Measurements from ENCODE around the gene CHST7. TPM values are rescaled to one million over a fixed set of nuclear protein-coding genes. Genes with fewer than 3 reads are reported as not detected.

Gene CHST7
- total RNA-seq, 4 donors from 2014 or later = 12.1 to 22.3 (median 18.3) TPM

DNA sequence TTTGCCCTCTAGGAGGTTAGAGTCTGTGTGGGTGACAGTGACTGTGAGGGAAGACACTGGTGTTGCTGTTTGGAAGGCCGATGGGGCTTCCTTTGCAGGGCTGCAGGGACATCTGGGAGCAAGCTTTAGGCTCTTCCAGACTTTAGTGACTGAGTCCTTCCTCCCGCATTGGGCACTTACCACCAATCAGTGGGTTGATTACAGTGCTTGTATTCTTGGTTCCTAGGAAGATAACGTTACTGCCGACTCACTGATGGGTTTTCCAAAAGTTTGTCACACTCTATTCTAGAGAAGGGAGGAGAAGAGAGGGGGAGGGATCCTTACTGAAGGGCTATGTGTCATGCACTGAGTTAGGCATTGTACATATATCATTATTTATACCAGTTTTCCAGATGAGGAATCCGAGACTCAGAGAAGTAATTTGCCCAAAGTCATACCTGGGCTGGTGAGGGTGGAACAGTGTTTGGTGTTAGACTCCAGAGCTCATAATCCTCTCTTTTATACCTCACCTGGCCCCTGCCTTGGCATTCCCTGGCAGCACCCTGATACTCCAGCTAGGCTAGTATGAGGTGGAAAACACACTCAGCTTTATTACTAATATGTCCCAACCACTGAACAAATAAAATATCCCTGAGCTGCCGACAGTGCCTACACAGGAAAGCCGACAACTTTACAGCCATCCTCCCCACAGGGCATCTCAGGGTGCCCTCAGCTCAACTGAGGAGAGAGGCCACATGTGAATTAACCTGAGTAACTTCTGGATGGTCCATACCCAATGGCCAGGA lies 3.8 kb downstream of the CHST7 start:
- peak overlapping the region in 1 of 2 donors; percentile 59 for H3K4me3 ChIP-seq

DNA sequence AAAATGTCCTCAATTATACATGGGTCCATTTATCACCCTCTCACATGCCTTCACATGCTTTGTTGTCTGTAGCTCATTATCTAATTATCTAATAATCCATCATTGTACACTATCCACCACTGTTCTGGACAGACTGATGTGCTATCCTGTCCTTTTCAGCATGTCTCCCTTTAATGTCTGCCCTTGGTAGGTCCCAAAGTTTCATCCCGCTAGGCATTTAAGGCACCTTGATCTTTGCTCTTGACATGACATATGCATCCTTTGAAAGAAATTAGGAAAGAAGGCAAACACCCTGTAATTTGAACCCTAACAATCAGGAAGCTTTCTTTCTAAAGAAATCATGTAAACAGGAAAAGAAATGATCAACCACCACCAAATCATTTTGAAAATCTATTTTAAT lies 5.7 kb downstream of the CHST7 start:
- TF ChIP-seq EP300 (IDR thresholded peaks at IDR 0.05) (no peak), POLR2AphosphoS5 (IDR thresholded peaks at IDR 0.05) (no peak), POLR2A (IDR thresholded peaks at IDR 0.05) (no peak)
- TF ChIP-seq, protein P1, sequence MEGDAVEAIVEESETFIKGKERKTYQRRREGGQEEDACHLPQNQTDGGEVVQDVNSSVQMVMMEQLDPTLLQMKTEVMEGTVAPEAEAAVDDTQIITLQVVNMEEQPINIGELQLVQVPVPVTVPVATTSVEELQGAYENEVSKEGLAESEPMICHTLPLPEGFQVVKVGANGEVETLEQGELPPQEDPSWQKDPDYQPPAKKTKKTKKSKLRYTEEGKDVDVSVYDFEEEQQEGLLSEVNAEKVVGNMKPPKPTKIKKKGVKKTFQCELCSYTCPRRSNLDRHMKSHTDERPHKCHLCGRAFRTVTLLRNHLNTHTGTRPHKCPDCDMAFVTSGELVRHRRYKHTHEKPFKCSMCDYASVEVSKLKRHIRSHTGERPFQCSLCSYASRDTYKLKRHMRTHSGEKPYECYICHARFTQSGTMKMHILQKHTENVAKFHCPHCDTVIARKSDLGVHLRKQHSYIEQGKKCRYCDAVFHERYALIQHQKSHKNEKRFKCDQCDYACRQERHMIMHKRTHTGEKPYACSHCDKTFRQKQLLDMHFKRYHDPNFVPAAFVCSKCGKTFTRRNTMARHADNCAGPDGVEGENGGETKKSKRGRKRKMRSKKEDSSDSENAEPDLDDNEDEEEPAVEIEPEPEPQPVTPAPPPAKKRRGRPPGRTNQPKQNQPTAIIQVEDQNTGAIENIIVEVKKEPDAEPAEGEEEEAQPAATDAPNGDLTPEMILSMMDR (IDR thresholded peaks at IDR 0.05) = no peak
- 100% methylated on average over 1 of the region's 1 CpG for WGBS, 2 donors (ENCODE audit: low coverage in 1 of 2)
- Histone ChIP-seq H3K4me1 (peaks cover 0 to 36% (median 0%) of the 10 kb centered on the region in 3 donors), H3K4me3 (no peak overlapping the region), H3K27me3 (peaks cover 9% of the 10 kb centered on the region), H3K9me3 (no peaks in the 10 kb centered on the region), H3K36me3 (no peaks in the 10 kb centered on the region), H3K27ac (no peak overlapping the region)
- no peak for ATAC-seq

More for the DNA sequence above, 3.8 kb downstream of the CHST7 start:
- WGBS, 2 donors (ENCODE audit: low coverage in 1 of 2) = 80 to 100% methylated on average over 1 of the region's 7 CpGs
- H3K9me3 ChIP-seq = no peaks in the 10 kb centered on the region
- no peak for ATAC-seq
- peaks cover 0 to 21% (median 0%) of the 10 kb centered on the region in 3 donors for H3K4me1 ChIP-seq
- TF ChIP-seq POLR2AphosphoS5 (IDR thresholded peaks at IDR 0.05) (no peak), EP300 (IDR thresholded peaks at IDR 0.05) (no peak), POLR2A (IDR thresholded peaks at IDR 0.05) (no peak)
- TF ChIP-seq, protein P1 (IDR thresholded peaks at IDR 0.05) = no peak
- H3K36me3 ChIP-seq = no peaks in the 10 kb centered on the region
- H3K27me3 ChIP-seq = peaks cover 9% of the 10 kb centered on the region
- peak overlapping the region in 2 of 4 donors; percentile 14 to 16 for H3K27ac ChIP-seq

DNA sequence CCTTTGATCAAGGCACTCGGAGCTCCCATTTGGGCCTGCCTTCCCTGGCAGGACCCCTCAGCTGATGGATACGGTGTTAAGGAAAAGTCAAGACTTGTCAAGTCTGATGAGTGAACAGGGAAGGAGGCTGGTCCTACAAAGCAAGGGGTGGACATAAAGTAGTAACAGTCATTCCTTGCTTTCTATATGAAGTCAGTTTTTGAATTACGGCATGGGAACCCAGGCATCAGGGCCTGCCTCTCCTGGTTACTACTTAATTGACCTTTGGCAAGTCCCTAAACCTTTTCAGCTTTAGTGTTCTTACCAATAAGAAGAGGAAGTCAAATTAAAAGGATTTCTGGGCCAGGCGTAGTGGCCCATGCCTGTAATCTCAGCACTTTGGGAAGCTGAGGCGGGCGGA lies 7.0 kb downstream of the CHST7 start:
- Histone ChIP-seq H3K4me1 (peaks cover 0 to 23% (median 0%) of the 10 kb centered on the region in 3 donors), H3K27me3 (no peaks in the 10 kb centered on the region), H3K4me3 (no peak overlapping the region), H3K36me3 (no peaks in the 10 kb centered on the region), H3K9me3 (no peaks in the 10 kb centered on the region), H3K27ac (no peak overlapping the region)
- TF ChIP-seq POLR2AphosphoS5 (IDR thresholded peaks at IDR 0.05) (no peak), POLR2A (IDR thresholded peaks at IDR 0.05) (no peak), EP300 (IDR thresholded peaks at IDR 0.05) (no peak)
- TF ChIP-seq, protein P1 (IDR thresholded peaks at IDR 0.05) = no peak
- ATAC-seq = no peak
- 100% methylated on average over 2 of the region's 6 CpGs; no CpG with 5 or more reads in 1 of the 2 donors for WGBS, 2 donors (ENCODE audit: low coverage in 1 of 2)

DNA sequence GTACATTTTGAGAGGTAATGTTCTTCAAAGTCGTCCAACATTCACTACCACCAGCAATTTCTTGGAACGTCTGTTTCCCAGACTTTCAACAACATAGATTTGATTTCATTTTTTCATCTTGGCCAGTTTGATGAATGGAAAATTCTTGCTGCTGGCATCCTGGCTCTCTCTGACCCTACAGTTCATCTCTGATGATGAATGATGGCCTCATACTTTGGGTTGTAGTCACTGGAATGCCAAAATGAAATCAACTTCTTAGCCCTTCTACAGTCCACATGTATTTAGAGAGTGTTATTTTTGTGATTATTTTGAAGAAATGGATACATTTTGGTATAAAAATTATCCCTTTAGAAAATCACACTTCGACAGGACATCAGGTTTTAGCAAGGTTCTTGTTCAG lies 8.8 kb downstream of the CHST7 start:
- Histone ChIP-seq H3K27me3 (no peaks in the 10 kb centered on the region), H3K9me3 (no peaks in the 10 kb centered on the region), H3K27ac (peak overlapping the region; percentile 49 to 66 (median 60)), H3K4me3 (no peak overlapping the region), H3K4me1 (peaks cover 0 to 23% (median 0%) of the 10 kb centered on the region in 3 donors), H3K36me3 (no peaks in the 10 kb centered on the region)
- ATAC-seq = no peak
- WGBS, 2 donors (ENCODE audit: low coverage in 1 of 2) = 28 to 30% methylated on average over 2 to 3 of the region's 3 CpGs
- TF ChIP-seq, protein P1 (IDR thresholded peaks at IDR 0.05) = no peak
- TF ChIP-seq POLR2AphosphoS5 (IDR thresholded peaks at IDR 0.05) (no peak), POLR2A (IDR thresholded peaks at IDR 0.05) (no peak), EP300 (IDR thresholded peaks at IDR 0.05) (no peak)

DNA sequence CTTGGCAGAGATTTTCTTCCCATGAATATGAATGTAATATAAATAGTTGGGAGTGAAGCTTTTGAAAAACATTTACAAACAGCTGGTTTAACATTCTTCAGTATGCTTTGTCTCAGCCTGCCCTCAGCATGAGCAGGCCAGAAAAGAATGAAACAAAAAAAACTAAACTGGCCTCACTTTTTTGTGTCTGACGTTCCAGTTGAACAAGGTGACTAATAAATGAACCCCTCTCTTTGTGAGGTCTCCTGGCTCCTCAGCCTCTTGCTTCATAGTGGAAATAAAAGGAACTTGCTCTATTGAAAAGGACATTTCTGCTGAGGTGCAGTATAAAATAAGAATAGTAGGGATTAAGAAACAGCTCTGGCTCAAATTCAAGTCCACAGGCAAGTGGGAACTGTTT lies 9.4 kb downstream of the CHST7 start:
- H3K36me3 ChIP-seq = no peaks in the 10 kb centered on the region
- peak; percentile 81 for ATAC-seq
- H3K27ac ChIP-seq = peak overlapping the region; percentile 49 to 66 (median 60)
- no peak for TF ChIP-seq POLR2A (IDR thresholded peaks at IDR 0.05)
- TF ChIP-seq, protein P1 (IDR thresholded peaks at IDR 0.05) = no peak
- no peak for TF ChIP-seq EP300 (IDR thresholded peaks at IDR 0.05)
- TF ChIP-seq POLR2AphosphoS5 (IDR thresholded peaks at IDR 0.05) = peak; percentile 42
- no peaks in the 10 kb centered on the region for H3K27me3 ChIP-seq
- 0 to 20% methylated on average over 1 of the region's 1 CpG for WGBS, 2 donors (ENCODE audit: low coverage in 1 of 2)
- H3K4me1 ChIP-seq = peaks cover 0 to 23% (median 0%) of the 10 kb centered on the region in 3 donors
- no peaks in the 10 kb centered on the region for H3K9me3 ChIP-seq
- H3K4me3 ChIP-seq = no peak overlapping the region

Measured in gastroesophageal sphincter (tissue), 4 donors.